Right lobe of liver (tissue), 6 donors: ENCODE measurements around the gene ZNHIT6. TPM values are rescaled to one million over a fixed set of nuclear protein-coding genes. Genes with fewer than 3 reads are reported as not detected.

Source experiments
- ATAC-seq, 4 donors: fragments of 200-7000 bp; cut with Tn5 transposase; one replicate each; pipeline ENCODE4 v1.9.1; 2020; ENCODE audit warnings: mild to moderate bottlenecking in 4 of 4, moderate library complexity in 4 of 4
- DNase-seq, 3 donors: peaks; one replicate each; pipeline ENCODE4 v3.0.0-alpha.2; 2020
- H3K27ac ChIP-seq, 3 donors: fragments of 200-600 bp; one replicate each; pipeline ENCODE4 v1.8.0; 2022
- H3K27me3 ChIP-seq, 2 donors: fragments of 200-600 bp; one replicate each; pipeline ENCODE4 v1.8.0; 2022
- H3K36me3 ChIP-seq, 4 donors: fragments of 200-600 bp; sonication (generic) in 1 of 4; one replicate each; pipeline versions ENCODE4 v1.5.1 to v1.8.0; 2017 to 2022; ENCODE audit warnings: control low read depth in 1 of 4
- H3K4me1 ChIP-seq, 4 donors: fragments of 200-600 bp; sonication (generic) in 1 of 4; one replicate each; pipeline versions ENCODE4 v1.5.1 to v1.8.0; 2017 to 2022; ENCODE audit warnings: control low read depth in 1 of 4
- H3K4me3 ChIP-seq, 3 donors: fragments of 200-600 bp; one replicate each; pipeline ENCODE4 v1.8.0; 2022
- H3K9me3 ChIP-seq, 4 donors: fragments of 200-600 bp; sonication (generic) in 1 of 4; one replicate each; pipeline versions ENCODE4 v1.5.1 to v1.8.0; 2017 to 2022; ENCODE audit warnings: control low read depth in 1 of 4
- CTCF ChIP-seq, 4 donors: fragments of 200-600 bp in 3 of 4; fragments of 450-650 bp in 1 of 4; IDR thresholded peaks; one replicate each; pipeline versions ENCODE4 v1.5.1 to v1.8.0; 2016 to 2022; ENCODE audit warnings: antibody characterized with exemption in 4 of 4, mild to moderate bottlenecking in 2 of 4
- POLR2A ChIP-seq: fragments of 450-650 bp; IDR thresholded peaks from one replicate; pipeline ENCODE4 v1.6.1; 2017; ENCODE audit warnings: antibody characterized with exemption, mild to moderate bottlenecking
- WGBS: methylation state at CpG from one replicate; pipeline ENCODE4 v1.1.6; 2018; ENCODE audit warnings: low coverage, low lambda C conversion rate; ENCODE audit not compliant: insufficient coverage; ENCODE audit errors: missing lambda C conversion rate; 5-methylcytosine and 5-hydroxymethylcytosine counted together
- intact Hi-C, 2 donors: fragments of 100-400 bp; cut with DNase I; formaldehyde crosslinking; loops; one replicate each; pipeline versions ENCODE4 v1.11.2 to v1.14.1; 2022
- total RNA-seq, 6 experiments: library from RNA; depleted of rRNA in 2 of 6; stranded (reverse); fragments of >200 nt in 2 of 6; fragmentation: NEBNext Ultra II Directional in 3 of 6; extraction: Animal tissue kit (Norgen Biotek cat#: 25700) in 3 of 6; gene quantifications; one replicate each; pipeline versions ENCODE4 v1.1.0 to v1.2.4, GENCODE V29; 2016 to 2023
- donor health status: DM: no; HTN: yes; CAD: no.
- donor health status: DM: no; HTN: no; CAD: no.
- donor health status: DM: no; HTN: no; CAD: no.
- donor health status: DM: no; HTN: yes; CAD: no.
- donor health status: DM: no; HTN: yes; CAD: no.

ZNHIT6 gene
- total RNA-seq, 6 experiments from 2014 or later: 3.1 to 5.1 (median 4.2) TPM

- peaks cover 0 to 20% (median 2%) of the 10 kb centered on the region in 4 donors for H3K4me1 ChIP-seq
- peak overlapping the region in 2 of 3 donors; percentile 28 to 44 for H3K4me3 ChIP-seq
- intact Hi-C loops: no loop called here
- 33% methylated on average over 2 of the region's 2 CpGs for WGBS
- peak overlapping the region; percentile 83 to 96 (median 87) for H3K27ac ChIP-seq
- ATAC-seq (peak; percentile 76 to 80 (median 77)), DNase-seq (no peak)
- H3K27me3 ChIP-seq: no peaks in the 10 kb centered on the region
- no peak for TF ChIP-seq CTCF (IDR thresholded peaks at IDR 0.05)
- peak; percentile 31 for TF ChIP-seq POLR2A
- no peaks in the 10 kb centered on the region for H3K9me3 ChIP-seq
- no peaks in the 10 kb centered on the region for H3K36me3 ChIP-seq
Observed at GRCh38 chr1:85629532-85629920, 78.7 kb downstream of the ZNHIT6 start.

DNA sequence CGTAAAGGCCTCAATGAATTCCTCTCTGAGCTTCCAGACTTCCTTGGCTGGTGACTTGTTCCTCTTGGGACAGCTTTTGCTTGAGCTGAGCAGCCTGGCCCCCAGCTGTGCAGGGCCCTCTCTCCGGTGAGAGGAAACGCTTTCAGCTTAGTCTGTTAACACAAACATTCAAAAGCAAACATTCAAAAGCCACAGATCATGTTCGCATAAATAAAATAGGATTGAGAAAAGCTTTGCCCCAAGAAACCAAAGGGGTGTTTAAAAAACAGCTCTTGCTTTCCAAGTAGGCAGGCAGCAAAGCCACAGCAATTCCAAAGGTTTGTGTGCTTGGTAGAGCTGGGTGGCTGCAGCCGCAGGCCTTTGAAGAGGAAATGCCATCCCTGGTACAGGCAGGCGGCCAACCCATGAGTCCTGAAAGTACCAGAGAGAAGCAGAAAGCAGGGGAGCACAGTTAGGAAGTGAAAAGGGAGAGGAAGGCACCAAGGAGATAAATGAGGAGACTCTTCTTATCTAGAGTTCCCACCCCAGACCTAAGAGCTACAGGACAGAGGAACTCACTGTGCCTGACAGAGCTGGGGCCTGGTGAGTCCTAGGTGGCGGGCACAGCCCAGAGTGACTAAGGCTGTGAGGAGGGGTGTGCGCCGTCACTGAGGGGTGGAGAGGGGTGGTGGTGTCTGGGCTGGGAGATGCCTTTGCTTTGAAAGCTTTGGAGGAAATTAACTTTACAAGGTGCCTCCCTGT lies 79.3 kb downstream of the ZNHIT6 start:
- H3K27ac ChIP-seq: peak overlapping the region; percentile 83 to 96 (median 87)
- peak overlapping the region in 2 of 3 donors; percentile 28 to 44 for H3K4me3 ChIP-seq
- H3K9me3 ChIP-seq: no peaks in the 10 kb centered on the region
- H3K27me3 ChIP-seq: no peaks in the 10 kb centered on the region
- DNase-seq (peak; percentile 74 to 90 (median 90)), ATAC-seq (peak; percentile 87 to 92 (median 90))
- 29% methylated on average over 9 of the region's 9 CpGs for WGBS
- H3K36me3 ChIP-seq: no peaks in the 10 kb centered on the region
- intact Hi-C loops: no loop called here
- TF ChIP-seq CTCF (IDR thresholded peaks at IDR 0.05) (no peak), POLR2A (peak; percentile 34)
- H3K4me1 ChIP-seq: peaks cover 0 to 20% (median 2%) of the 10 kb centered on the region in 4 donors

DNA sequence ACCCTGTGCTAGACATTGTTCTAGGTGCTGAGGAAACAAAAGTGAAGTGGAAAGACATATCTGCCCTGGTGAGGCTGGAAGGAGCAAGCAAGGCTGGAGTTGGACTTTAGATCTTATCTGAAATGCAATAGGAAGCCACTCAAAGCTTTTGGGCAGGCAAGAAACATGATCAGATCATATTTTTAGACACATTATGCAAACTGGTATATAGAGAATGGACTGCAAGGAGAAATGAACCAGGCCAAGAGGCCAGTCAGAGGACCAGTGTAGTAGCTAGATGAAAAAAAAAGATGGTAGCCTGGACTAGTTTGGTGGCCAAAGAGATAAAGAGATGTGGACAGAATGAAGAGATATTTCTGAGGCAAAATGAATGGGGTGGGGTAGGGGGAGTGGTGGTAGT lies 81.4 kb downstream of the ZNHIT6 start:
- Histone ChIP-seq H3K9me3 (peaks cover 0 to 3% (median 0%) of the 10 kb centered on the region in 4 donors), H3K4me1 (peaks cover 0 to 20% (median 2%) of the 10 kb centered on the region in 4 donors), H3K36me3 (no peaks in the 10 kb centered on the region), H3K27ac (no peak overlapping the region), H3K4me3 (no peak overlapping the region), H3K27me3 (no peaks in the 10 kb centered on the region)
- intact Hi-C loops: no loop called here
- no peak for TF ChIP-seq POLR2A
- no peak for TF ChIP-seq CTCF (IDR thresholded peaks at IDR 0.05)
- no peak for DNase-seq
- ATAC-seq: no peak

GRCh38 chr1:85624361-85624760 lies 83.9 kb downstream of the ZNHIT6 start:
- H3K36me3 ChIP-seq: no peaks in the 10 kb centered on the region
- no peak overlapping the region for H3K4me3 ChIP-seq
- DNase-seq (no peak), ATAC-seq (no peak)
- no peak for TF ChIP-seq POLR2A
- TF ChIP-seq CTCF (IDR thresholded peaks at IDR 0.05): no peak
- H3K27me3 ChIP-seq: no peaks in the 10 kb centered on the region
- peaks cover 0 to 12% (median 0%) of the 10 kb centered on the region in 4 donors for H3K4me1 ChIP-seq
- peaks cover 0 to 3% (median 0%) of the 10 kb centered on the region in 4 donors for H3K9me3 ChIP-seq
- intact Hi-C loops: no loop called here
- H3K27ac ChIP-seq: no peak overlapping the region
- 100% methylated on average over 4 of the region's 4 CpGs for WGBS
